OCI-LY7 (cell line): ENCODE measurements around the gene ARHGEF19.

ENCODE experiments used
- CTCF ChIP-seq: fragments of 200-600 bp; sonication (generic); conservative IDR thresholded peaks from 2 replicates; pipeline ENCODE4 v1.5.1; 2014; ENCODE audit warnings: mild to moderate bottlenecking, antibody characterized with exemption, low read length, moderate library complexity, mixed read lengths
- EZH2phosphoT487 ChIP-seq: fragments of 200-600 bp; sonication (generic); IDR thresholded peaks from 2 replicates; pipeline ENCODE4 v1.6.1; 2018; ENCODE audit warnings: low read depth, borderline replicate concordance, mild to moderate bottlenecking, mixed run types, antibody characterized with exemption, low read length, moderate library complexity, mixed read lengths

GRCh38 chr1:16151995-16152384 lies 60.5 kb downstream of the ARHGEF19 start:
- no peak for TF ChIP-seq CTCF
- no peak for TF ChIP-seq EZH2phosphoT487
